ENCODE results near the gene COL4A4. TPM values are rescaled to one million over a fixed set of nuclear protein-coding genes. Genes with fewer than 3 reads are reported as not detected.

Gene COL4A4
- total RNA-seq, result not detected in 2 replicates

DNA sequence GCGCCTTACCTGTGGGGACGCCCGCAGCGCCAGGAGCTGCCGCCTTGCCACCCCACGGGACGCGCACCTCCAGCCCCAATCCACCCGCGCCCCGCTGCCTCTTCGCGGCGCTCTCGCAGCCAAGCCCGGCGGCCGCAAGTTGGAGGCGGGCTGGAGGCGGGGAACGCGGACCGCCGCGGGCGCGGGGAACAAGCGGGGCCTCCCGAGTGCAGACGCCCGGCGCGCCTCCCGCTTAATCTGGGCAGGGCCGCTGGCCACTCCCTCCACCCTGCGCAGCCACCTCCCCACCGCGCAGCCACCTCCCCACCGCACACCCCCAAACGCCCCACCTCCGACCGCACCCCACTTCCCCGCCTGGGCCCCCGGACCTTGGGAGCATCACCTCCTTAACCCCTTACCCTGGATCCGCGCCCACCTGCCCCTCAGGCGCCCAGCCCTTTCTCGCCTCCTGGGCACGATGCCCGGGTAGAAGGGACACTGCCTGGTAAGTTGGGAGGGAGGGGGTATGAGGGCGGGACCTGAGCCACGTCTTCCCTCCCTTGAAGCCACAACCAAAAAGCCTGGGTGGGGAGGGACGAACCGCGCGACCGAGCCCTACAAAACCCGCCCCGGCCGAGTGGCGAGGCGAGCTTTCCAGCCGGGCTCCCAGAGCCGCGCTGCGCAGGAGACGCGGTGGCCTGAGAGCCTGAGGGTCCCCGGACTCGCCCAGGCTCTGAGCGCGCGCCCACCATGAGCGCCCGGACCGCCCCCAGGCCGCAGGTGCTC is at the start of gene COL4A4, which contains the start of gene COL4A3:
Gene COL4A4 (minus strand): TSS at position 208 of the 765 bp plus-strand sequence. CDS start 16,722 bp downstream, outside the sequence.
Gene COL4A3 (plus strand): TSS at position 627 of the 765 bp plus-strand sequence. CDS start 103 bp downstream, at position 730.
- Mint-ChIP-seq H3K27ac (no peak within 1 kb of the TSS), H3K9me3 (no peaks in the 10 kb centered on the region), H3K4me1 (ENCODE audit: low read depth) (peaks cover 6% of the 10 kb centered on the region), H3K36me3 (ENCODE audit: low read depth) (no peaks in the 10 kb centered on the region), H3K4me3 (ENCODE audit: low read depth) (peak within 1 kb of the TSS; percentile 64), H3K27me3 (ENCODE audit: low read depth) (peaks cover 44% of the 10 kb centered on the region)
- no peak for DNase-seq (ENCODE audit: low spot score)
- intact Hi-C loops (cut with micrococcal nuclease), result no loop called here

DNA sequence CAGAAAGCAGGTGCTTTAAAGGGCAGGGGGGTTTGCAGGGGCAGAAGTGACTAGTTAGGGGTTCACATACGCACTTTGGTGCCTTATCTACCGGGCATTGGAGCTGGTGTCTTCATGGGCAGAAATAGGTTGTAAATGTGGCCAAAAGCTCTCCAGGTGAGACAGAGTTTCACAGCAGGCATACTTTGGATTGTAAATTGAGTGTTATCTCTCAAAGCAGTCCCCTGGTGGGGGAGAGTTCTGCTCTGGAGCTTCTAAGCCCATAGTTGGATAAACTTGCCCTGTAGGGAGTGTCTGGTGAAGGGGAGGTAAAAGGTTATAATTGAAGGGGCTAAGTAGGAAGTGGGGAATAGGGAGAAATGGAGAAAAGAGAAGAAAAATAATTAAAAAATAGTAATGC is 43.6 kb upstream of the COL4A4 start:
- Mint-ChIP-seq H3K9me3 (no peaks in the 10 kb centered on the region), H3K4me1 (ENCODE audit: low read depth) (no peaks in the 10 kb centered on the region), H3K27ac (no peak overlapping the region), H3K27me3 (ENCODE audit: low read depth) (no peaks in the 10 kb centered on the region), H3K36me3 (ENCODE audit: low read depth) (no peaks in the 10 kb centered on the region), H3K4me3 (ENCODE audit: low read depth) (no peak overlapping the region)
- intact Hi-C loops (cut with micrococcal nuclease), result no loop called here
- no peak for DNase-seq (ENCODE audit: low spot score)

DNA sequence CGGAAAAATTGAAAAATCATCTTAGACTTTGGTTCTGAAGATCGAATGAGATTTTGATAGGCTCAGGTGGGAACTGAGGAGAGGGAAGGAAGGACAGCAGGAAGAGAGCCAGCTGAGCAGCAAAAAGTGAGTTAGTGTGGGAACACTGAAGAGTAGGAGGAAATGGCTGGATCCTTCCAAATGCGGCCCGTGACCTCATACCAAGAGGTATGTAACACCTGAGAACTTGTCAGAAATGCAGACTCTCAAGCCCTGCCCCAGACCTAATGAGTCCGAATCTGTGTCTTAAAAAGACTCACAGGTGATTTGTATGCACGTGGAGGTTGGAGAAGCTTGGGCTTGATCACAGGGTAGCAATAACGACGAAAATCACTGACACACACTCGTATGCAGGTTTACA is 42.4 kb upstream of the COL4A4 start:
- Mint-ChIP-seq H3K36me3 (ENCODE audit: low read depth) (no peaks in the 10 kb centered on the region), H3K4me1 (ENCODE audit: low read depth) (no peaks in the 10 kb centered on the region), H3K9me3 (no peaks in the 10 kb centered on the region), H3K4me3 (ENCODE audit: low read depth) (no peak overlapping the region), H3K27ac (no peak overlapping the region), H3K27me3 (ENCODE audit: low read depth) (no peaks in the 10 kb centered on the region)
- intact Hi-C loops (cut with micrococcal nuclease), result no loop called here
- DNase-seq (ENCODE audit: low spot score), result no peak

DNA sequence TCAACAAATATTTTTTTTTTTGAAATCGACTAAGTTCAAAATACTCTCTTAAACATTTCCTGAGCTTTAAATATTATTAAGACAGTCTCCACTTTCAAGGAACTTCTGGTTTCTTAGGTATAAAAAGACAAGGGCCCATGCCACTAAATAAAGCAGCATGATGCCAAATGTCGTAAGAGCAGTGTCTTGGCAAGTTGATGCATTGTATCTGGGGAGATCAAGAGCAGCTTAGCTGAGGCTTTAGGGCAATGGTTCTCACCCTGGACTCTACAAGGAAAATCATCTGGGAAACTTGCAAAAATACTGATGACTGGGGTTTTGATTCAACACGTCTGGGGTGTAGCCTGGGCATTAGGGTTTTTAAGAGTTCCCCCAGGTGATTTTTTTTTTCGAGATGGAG is 41.7 kb upstream of the COL4A4 start:
- H3K27ac Mint-ChIP-seq, result no peak overlapping the region
- no peak for DNase-seq (ENCODE audit: low spot score)
- no peaks in the 10 kb centered on the region for H3K9me3 Mint-ChIP-seq
- H3K27me3 Mint-ChIP-seq (ENCODE audit: low read depth), result no peaks in the 10 kb centered on the region
- no peaks in the 10 kb centered on the region for H3K36me3 Mint-ChIP-seq (ENCODE audit: low read depth)
- intact Hi-C loops (cut with micrococcal nuclease), result no loop called here
- H3K4me1 Mint-ChIP-seq (ENCODE audit: low read depth), result no peaks in the 10 kb centered on the region
- H3K4me3 Mint-ChIP-seq (ENCODE audit: low read depth), result no peak overlapping the region

GRCh38 chr2:227204452-227204851 is 40.4 kb upstream of the COL4A4 start:
- H3K4me1 Mint-ChIP-seq (ENCODE audit: low read depth), result no peaks in the 10 kb centered on the region
- intact Hi-C loops (cut with micrococcal nuclease), result no loop called here
- no peaks in the 10 kb centered on the region for H3K36me3 Mint-ChIP-seq (ENCODE audit: low read depth)
- H3K9me3 Mint-ChIP-seq, result no peaks in the 10 kb centered on the region
- H3K27ac Mint-ChIP-seq, result no peak overlapping the region
- H3K27me3 Mint-ChIP-seq (ENCODE audit: low read depth), result no peaks in the 10 kb centered on the region
- H3K4me3 Mint-ChIP-seq (ENCODE audit: low read depth), result no peak overlapping the region
- DNase-seq (ENCODE audit: low spot score), result no peak

GRCh38 chr2:227201771-227202170 is 37.8 kb upstream of the COL4A4 start:
- no peaks in the 10 kb centered on the region for H3K4me1 Mint-ChIP-seq (ENCODE audit: low read depth)

GRCh38 chr2:227198866-227199265 is 34.9 kb upstream of the COL4A4 start:
- DNase-seq (ENCODE audit: low spot score), result no peak
- H3K27me3 Mint-ChIP-seq (ENCODE audit: low read depth), result no peaks in the 10 kb centered on the region
- H3K9me3 Mint-ChIP-seq, result no peaks in the 10 kb centered on the region
- no peaks in the 10 kb centered on the region for H3K4me1 Mint-ChIP-seq (ENCODE audit: low read depth)
- no peak overlapping the region for H3K27ac Mint-ChIP-seq
- no peak overlapping the region for H3K4me3 Mint-ChIP-seq (ENCODE audit: low read depth)
- intact Hi-C loops (cut with micrococcal nuclease), result no loop called here
- H3K36me3 Mint-ChIP-seq (ENCODE audit: low read depth), result no peaks in the 10 kb centered on the region

More at GRCh38 chr2:227201771-227202170, 37.8 kb upstream of the COL4A4 start:
- H3K9me3 Mint-ChIP-seq, result no peaks in the 10 kb centered on the region
- intact Hi-C loops (cut with micrococcal nuclease), result no loop called here
- H3K27ac Mint-ChIP-seq, result no peak overlapping the region
- no peak for DNase-seq (ENCODE audit: low spot score)
- H3K27me3 Mint-ChIP-seq (ENCODE audit: low read depth), result no peaks in the 10 kb centered on the region
- no peaks in the 10 kb centered on the region for H3K36me3 Mint-ChIP-seq (ENCODE audit: low read depth)
- no peak overlapping the region for H3K4me3 Mint-ChIP-seq (ENCODE audit: low read depth)

DNA sequence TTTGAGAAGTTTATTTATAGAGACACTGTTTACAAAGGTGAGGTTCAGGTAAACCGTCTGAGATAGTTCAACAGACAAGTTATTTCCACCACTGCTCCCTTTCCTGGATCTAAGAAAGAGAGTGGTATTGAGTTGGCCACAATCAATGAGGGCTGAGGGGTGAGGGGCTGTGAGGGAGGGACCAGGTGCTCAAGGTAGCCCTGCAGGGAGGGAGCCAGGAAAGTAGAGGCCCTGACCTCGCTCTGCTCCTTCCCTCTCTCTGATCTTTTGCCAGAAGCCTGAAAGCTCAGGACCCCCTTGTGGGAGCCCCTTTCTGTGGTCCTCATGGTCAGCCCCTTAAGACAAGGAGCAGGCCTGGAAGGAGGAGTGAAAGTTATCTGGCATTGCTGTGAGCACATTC is 30.2 kb upstream of the COL4A4 start:
- intact Hi-C loops (cut with micrococcal nuclease), result no loop called here
- Mint-ChIP-seq H3K9me3 (no peaks in the 10 kb centered on the region), H3K27ac (no peak overlapping the region), H3K36me3 (ENCODE audit: low read depth) (no peaks in the 10 kb centered on the region), H3K4me3 (ENCODE audit: low read depth) (no peak overlapping the region), H3K27me3 (ENCODE audit: low read depth) (peaks cover 3% of the 10 kb centered on the region), H3K4me1 (ENCODE audit: low read depth) (no peaks in the 10 kb centered on the region)
- no peak for DNase-seq (ENCODE audit: low spot score)

GRCh38 chr2:227192491-227192890 is 28.5 kb upstream of the COL4A4 start:
- Mint-ChIP-seq H3K4me3 (ENCODE audit: low read depth) (no peak overlapping the region), H3K9me3 (no peaks in the 10 kb centered on the region), H3K4me1 (ENCODE audit: low read depth) (no peaks in the 10 kb centered on the region), H3K36me3 (ENCODE audit: low read depth) (no peaks in the 10 kb centered on the region), H3K27me3 (ENCODE audit: low read depth) (peaks cover 8% of the 10 kb centered on the region), H3K27ac (no peak overlapping the region)
- no peak for DNase-seq (ENCODE audit: low spot score)
- intact Hi-C loops (cut with micrococcal nuclease), result no loop called here

GRCh38 chr2:227191367-227191766 is 27.4 kb upstream of the COL4A4 start:
- Mint-ChIP-seq H3K4me1 (ENCODE audit: low read depth) (no peaks in the 10 kb centered on the region), H3K4me3 (ENCODE audit: low read depth) (no peak overlapping the region)
- intact Hi-C loops (cut with micrococcal nuclease), result no loop called here

DNA sequence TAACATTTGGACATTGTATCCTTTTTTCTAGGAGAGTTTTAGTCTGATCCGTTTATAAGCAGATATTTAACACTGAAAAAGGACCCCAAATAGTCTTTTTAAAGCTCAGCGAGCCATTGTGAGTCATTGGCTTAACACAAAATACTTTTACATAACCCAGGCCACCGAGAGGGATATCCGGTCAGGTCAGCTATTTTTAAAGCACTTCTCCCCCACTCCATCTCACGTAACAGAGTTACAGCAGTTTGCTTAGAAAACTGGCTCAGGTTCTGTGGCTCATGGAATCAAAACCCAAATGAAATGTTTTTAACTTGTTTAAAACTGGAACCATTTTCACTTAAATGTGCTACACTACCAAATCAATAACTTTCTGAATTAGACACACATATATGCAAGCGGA is 24.3 kb upstream of the COL4A4 start:
- no peak overlapping the region for H3K4me3 Mint-ChIP-seq (ENCODE audit: low read depth)
- intact Hi-C loops (cut with micrococcal nuclease), result no loop called here
- peaks cover 16% of the 10 kb centered on the region for H3K27me3 Mint-ChIP-seq (ENCODE audit: low read depth)
- H3K9me3 Mint-ChIP-seq, result no peaks in the 10 kb centered on the region
- H3K27ac Mint-ChIP-seq, result no peak overlapping the region
- DNase-seq (ENCODE audit: low spot score), result no peak
- no peaks in the 10 kb centered on the region for H3K36me3 Mint-ChIP-seq (ENCODE audit: low read depth)
- H3K4me1 Mint-ChIP-seq (ENCODE audit: low read depth), result no peaks in the 10 kb centered on the region

More at GRCh38 chr2:227191367-227191766, 27.4 kb upstream of the COL4A4 start:
- Mint-ChIP-seq H3K9me3 (no peaks in the 10 kb centered on the region), H3K27me3 (ENCODE audit: low read depth) (peaks cover 13% of the 10 kb centered on the region), H3K36me3 (ENCODE audit: low read depth) (no peaks in the 10 kb centered on the region), H3K27ac (no peak overlapping the region)
- DNase-seq (ENCODE audit: low spot score), result no peak

GRCh38 chr2:227186751-227187150 is 22.7 kb upstream of the COL4A4 start:
- Mint-ChIP-seq H3K36me3 (ENCODE audit: low read depth) (no peaks in the 10 kb centered on the region), H3K9me3 (no peaks in the 10 kb centered on the region), H3K4me3 (ENCODE audit: low read depth) (no peak overlapping the region), H3K27me3 (ENCODE audit: low read depth) (peaks cover 16% of the 10 kb centered on the region), H3K4me1 (ENCODE audit: low read depth) (no peaks in the 10 kb centered on the region), H3K27ac (no peak overlapping the region)
- intact Hi-C loops (cut with micrococcal nuclease), result no loop called here
- no peak for DNase-seq (ENCODE audit: low spot score)

DNA sequence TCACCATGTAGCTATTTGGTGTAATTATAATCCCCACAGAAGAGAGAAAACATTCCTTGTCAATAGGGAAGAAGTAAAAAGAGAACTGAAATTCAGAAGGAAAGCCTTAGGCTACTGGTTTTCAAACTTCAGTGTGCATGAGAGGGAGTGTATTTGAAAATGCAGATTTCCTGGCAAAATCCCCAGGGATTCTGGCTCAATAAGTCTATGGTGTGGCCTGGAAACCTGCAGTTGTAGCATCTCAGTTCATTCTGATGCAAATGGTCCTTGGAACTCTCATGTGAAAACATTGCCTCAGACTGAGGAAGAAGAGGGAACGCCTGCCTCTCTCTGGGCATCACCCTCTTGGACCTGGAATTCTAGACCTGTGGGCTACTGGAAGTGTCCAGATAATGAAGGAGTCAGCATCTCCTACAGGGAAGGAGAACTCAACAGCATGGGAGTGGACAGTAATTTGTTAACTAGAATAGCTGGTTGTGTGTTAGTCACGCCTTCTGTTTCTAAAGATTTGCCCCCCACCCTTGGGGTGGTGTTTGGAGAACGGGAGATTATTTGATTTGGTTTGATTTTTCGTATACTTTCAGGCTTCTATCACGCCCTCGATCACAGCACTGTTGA is 21.7 kb upstream of the COL4A4 start:
- intact Hi-C loops (cut with micrococcal nuclease), result no loop called here
- Mint-ChIP-seq H3K27me3 (ENCODE audit: low read depth) (peaks cover 13% of the 10 kb centered on the region), H3K9me3 (no peaks in the 10 kb centered on the region), H3K4me1 (ENCODE audit: low read depth) (no peaks in the 10 kb centered on the region), H3K27ac (no peak overlapping the region), H3K36me3 (ENCODE audit: low read depth) (no peaks in the 10 kb centered on the region), H3K4me3 (ENCODE audit: low read depth) (no peak overlapping the region)
- no peak for DNase-seq (ENCODE audit: low spot score)

Measured in activated T-helper 2 cell treated with anti-CD3 and anti-CD28 coated beads, Interferon-gamma antibody, Interleukin-2, Interleukin-4, amounts not matched to agents 10 μg/mL and 5 μg/mL and 100 μg/mL, durations not matched to agents 14 hours and 24 hours and 36 hours (primary cell).